Activated naive CD4-positive, alpha-beta T cell treated with anti-CD3 and anti-CD28 coated beads, Interleukin-2, amount 50 U/mL, for 24 hours (primary cell): Measurements from ENCODE around the gene FCGR3A.
"Not testable (repeated sequence)": the region's sequence is repeated elsewhere in the genome, so short reads cannot be mapped to it uniquely, and the experiment has no call there.

Experiments used
- H3K27ac Mint-ChIP-seq: one replicate; pipeline ENCODE4 v1.8.0; 2021; ENCODE audit warnings: mild to moderate bottlenecking, mixed read lengths
- H3K27me3 Mint-ChIP-seq: one replicate; pipeline ENCODE4 v1.8.0; 2021; ENCODE audit warnings: mixed read lengths
- H3K36me3 Mint-ChIP-seq: one replicate; pipeline ENCODE4 v1.8.0; 2021; ENCODE audit warnings: mixed read lengths
- H3K4me1 Mint-ChIP-seq: one replicate; pipeline ENCODE4 v1.8.0; 2021; ENCODE audit warnings: mixed read lengths
- H3K4me3 Mint-ChIP-seq: one replicate; pipeline ENCODE4 v1.8.0; 2021; ENCODE audit warnings: mild to moderate bottlenecking, mixed read lengths
- H3K9me3 Mint-ChIP-seq: one replicate; pipeline ENCODE4 v1.8.0; 2021; ENCODE audit warnings: mixed read lengths

FCGR3A gene

GRCh38 chr1:161563522-161563921, 13.9 kb upstream of the FCGR3A start:
- peaks cover 14% of the 10 kb centered on the region for H3K4me1 Mint-ChIP-seq
- H3K9me3 Mint-ChIP-seq, H3K27me3 Mint-ChIP-seq, H3K4me3 Mint-ChIP-seq, H3K36me3 Mint-ChIP-seq, H3K27ac Mint-ChIP-seq: not testable (repeated sequence)

GRCh38 chr1:161562441-161562840, 12.8 kb upstream of the FCGR3A start:
- not testable (repeated sequence) for H3K9me3 Mint-ChIP-seq, H3K4me3 Mint-ChIP-seq, H3K27ac Mint-ChIP-seq, H3K27me3 Mint-ChIP-seq, H3K36me3 Mint-ChIP-seq
- H3K4me1 Mint-ChIP-seq = peaks cover 14% of the 10 kb centered on the region

- not testable (repeated sequence) for H3K36me3 Mint-ChIP-seq, H3K27ac Mint-ChIP-seq, H3K4me3 Mint-ChIP-seq, H3K27me3 Mint-ChIP-seq, H3K9me3 Mint-ChIP-seq
- peaks cover 11% of the 10 kb centered on the region for H3K4me1 Mint-ChIP-seq
Measured at GRCh38 chr1:161560960-161561715, 11.5 kb upstream of the FCGR3A start.

- not testable (repeated sequence) for H3K27me3 Mint-ChIP-seq, H3K4me3 Mint-ChIP-seq, H3K9me3 Mint-ChIP-seq, H3K27ac Mint-ChIP-seq, H3K36me3 Mint-ChIP-seq
- peaks cover 22% of the 10 kb centered on the region for H3K4me1 Mint-ChIP-seq
Measured at GRCh38 chr1:161557506-161558450, 8.2 kb upstream of the FCGR3A start.

- H3K4me3 Mint-ChIP-seq, H3K27ac Mint-ChIP-seq, H3K27me3 Mint-ChIP-seq, H3K36me3 Mint-ChIP-seq, H3K9me3 Mint-ChIP-seq: not testable (repeated sequence)
- H3K4me1 Mint-ChIP-seq = peaks cover 22% of the 10 kb centered on the region
Measured at GRCh38 chr1:161556990-161557389, 7.4 kb upstream of the FCGR3A start.

- H3K4me3 Mint-ChIP-seq, H3K36me3 Mint-ChIP-seq, H3K27me3 Mint-ChIP-seq, H3K27ac Mint-ChIP-seq, H3K9me3 Mint-ChIP-seq: not testable (repeated sequence)
- peaks cover 19% of the 10 kb centered on the region for H3K4me1 Mint-ChIP-seq
Measured at GRCh38 chr1:161556143-161556542, 6.5 kb upstream of the FCGR3A start.

GRCh38 chr1:161554815-161555417, 5.3 kb upstream of the FCGR3A start:
- H3K4me3 Mint-ChIP-seq, H3K9me3 Mint-ChIP-seq, H3K36me3 Mint-ChIP-seq, H3K27me3 Mint-ChIP-seq, H3K27ac Mint-ChIP-seq: not testable (repeated sequence)
- H3K4me1 Mint-ChIP-seq = peaks cover 14% of the 10 kb centered on the region

GRCh38 chr1:161554340-161554739, 4.7 kb upstream of the FCGR3A start:
- peaks cover 14% of the 10 kb centered on the region for H3K4me1 Mint-ChIP-seq
- not testable (repeated sequence) for H3K27ac Mint-ChIP-seq, H3K4me3 Mint-ChIP-seq, H3K9me3 Mint-ChIP-seq, H3K36me3 Mint-ChIP-seq, H3K27me3 Mint-ChIP-seq

- not testable (repeated sequence) for H3K27ac Mint-ChIP-seq, H3K9me3 Mint-ChIP-seq, H3K4me3 Mint-ChIP-seq, H3K36me3 Mint-ChIP-seq, H3K27me3 Mint-ChIP-seq
- H3K4me1 Mint-ChIP-seq = peaks cover 14% of the 10 kb centered on the region
Measured at GRCh38 chr1:161553631-161554030, 4.0 kb upstream of the FCGR3A start.

GRCh38 chr1:161550942-161551341, 1.3 kb upstream of the FCGR3A start:
- peaks cover 14% of the 10 kb centered on the region for H3K4me1 Mint-ChIP-seq
- H3K36me3 Mint-ChIP-seq, H3K9me3 Mint-ChIP-seq, H3K27me3 Mint-ChIP-seq, H3K27ac Mint-ChIP-seq, H3K4me3 Mint-ChIP-seq: not testable (repeated sequence)

- H3K36me3 Mint-ChIP-seq, H3K9me3 Mint-ChIP-seq, H3K4me3 Mint-ChIP-seq, H3K27me3 Mint-ChIP-seq, H3K27ac Mint-ChIP-seq, H3K4me1 Mint-ChIP-seq: not testable (repeated sequence)
Measured at GRCh38 chr1:161548749-161549406, 740 bp downstream of the FCGR3A start.

- not testable (repeated sequence) for H3K27ac Mint-ChIP-seq, H3K36me3 Mint-ChIP-seq, H3K27me3 Mint-ChIP-seq, H3K4me1 Mint-ChIP-seq, H3K9me3 Mint-ChIP-seq, H3K4me3 Mint-ChIP-seq
Measured at GRCh38 chr1:161547995-161548741, 1.4 kb downstream of the FCGR3A start.

- not testable (repeated sequence) for H3K9me3 Mint-ChIP-seq, H3K4me3 Mint-ChIP-seq, H3K27me3 Mint-ChIP-seq, H3K36me3 Mint-ChIP-seq
- Mint-ChIP-seq H3K27ac (peak overlapping the region; percentile 72), H3K4me1 (peaks cover 35% of the 10 kb centered on the region)
Measured at GRCh38 chr1:161545005-161545731, 4.5 kb downstream of the FCGR3A start.

GRCh38 chr1:161543125-161543524, 6.5 kb downstream of the FCGR3A start:
- not testable (repeated sequence) for H3K36me3 Mint-ChIP-seq, H3K4me3 Mint-ChIP-seq, H3K9me3 Mint-ChIP-seq, H3K27me3 Mint-ChIP-seq
- Mint-ChIP-seq H3K4me1 (peaks cover 43% of the 10 kb centered on the region), H3K27ac (peak overlapping the region; percentile 59)

- Mint-ChIP-seq H3K27ac (peak overlapping the region; percentile 57), H3K4me3 (peak overlapping the region; percentile 43), H3K4me1 (peaks cover 43% of the 10 kb centered on the region)
- H3K9me3 Mint-ChIP-seq, H3K36me3 Mint-ChIP-seq, H3K27me3 Mint-ChIP-seq: not testable (repeated sequence)
Measured at GRCh38 chr1:161542091-161542559, 7.5 kb downstream of the FCGR3A start.
